Measurements from ENCODE around the gene AMOTL2. TPM values are rescaled to one million over a fixed set of nuclear protein-coding genes. Genes with fewer than 3 reads are reported as not detected.

AMOTL2 gene
- total RNA-seq, 1 experiment from 2014 or later, result 146 TPM

DNA sequence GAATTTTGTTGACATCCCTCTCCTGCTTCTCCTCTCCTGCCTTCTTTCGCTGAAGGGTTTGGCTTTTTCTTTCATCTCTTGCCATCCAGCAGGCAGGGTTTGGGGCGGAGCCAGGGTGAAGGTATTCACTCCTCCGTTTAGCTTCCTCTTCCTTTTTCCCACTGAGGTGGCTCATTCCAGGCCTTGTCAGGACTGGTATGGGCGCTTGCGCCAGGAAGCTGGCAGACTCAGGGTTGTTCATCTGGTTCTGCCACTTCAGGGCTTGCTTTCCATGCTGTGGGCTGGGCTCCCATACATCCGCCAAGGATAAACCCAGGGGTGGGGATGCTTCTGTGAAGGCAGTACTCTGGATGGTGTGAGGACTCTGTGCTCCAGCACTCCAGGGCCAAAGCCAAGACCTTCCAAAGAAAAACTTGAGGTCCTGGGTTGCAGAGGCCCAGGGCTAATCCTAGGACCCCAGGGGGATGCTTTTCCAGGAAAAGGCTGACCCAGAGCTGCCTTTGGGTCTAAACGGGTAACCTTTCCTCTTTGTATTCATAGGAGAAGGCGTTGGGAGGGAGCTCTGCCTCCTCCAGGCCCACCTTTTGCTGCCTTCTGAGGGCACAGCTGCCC lies 7.7 kb upstream of the AMOTL2 start:
- Histone ChIP-seq H3K9me3 (ENCODE audit: control insufficient read depth, insufficient read depth, low read depth, low read length) (no peaks in the 10 kb centered on the region), H3K4me1 (ENCODE audit: control insufficient read depth, insufficient read depth, low read length) (peaks cover 13% of the 10 kb centered on the region), H3K4me3 (ENCODE audit: low read depth in 2 of 2, low read length in 2 of 2) (no peak overlapping the region), H3K36me3 (ENCODE audit: control insufficient read depth, insufficient read depth, low read length) (no peaks in the 10 kb centered on the region), H3K27ac (ENCODE audit: low read length) (no peak overlapping the region), H3K27me3 (ENCODE audit: control insufficient read depth, insufficient read depth, low read length) (no peaks in the 10 kb centered on the region; the same call in 1 of the 2 replicates)
- no peak for DNase-seq (ENCODE audit: low read depth, low spot score)
- TF ChIP-seq SIN3A (IDR thresholded peaks at IDR 0.05; ENCODE audit: borderline replicate concordance, insufficient read depth, low read depth, low read length) (no peak), TCF7L2 (IDR thresholded peaks at IDR 0.05; ENCODE audit: low read depth, low read length) (no peak)
- TF ChIP-seq, protein P1, sequence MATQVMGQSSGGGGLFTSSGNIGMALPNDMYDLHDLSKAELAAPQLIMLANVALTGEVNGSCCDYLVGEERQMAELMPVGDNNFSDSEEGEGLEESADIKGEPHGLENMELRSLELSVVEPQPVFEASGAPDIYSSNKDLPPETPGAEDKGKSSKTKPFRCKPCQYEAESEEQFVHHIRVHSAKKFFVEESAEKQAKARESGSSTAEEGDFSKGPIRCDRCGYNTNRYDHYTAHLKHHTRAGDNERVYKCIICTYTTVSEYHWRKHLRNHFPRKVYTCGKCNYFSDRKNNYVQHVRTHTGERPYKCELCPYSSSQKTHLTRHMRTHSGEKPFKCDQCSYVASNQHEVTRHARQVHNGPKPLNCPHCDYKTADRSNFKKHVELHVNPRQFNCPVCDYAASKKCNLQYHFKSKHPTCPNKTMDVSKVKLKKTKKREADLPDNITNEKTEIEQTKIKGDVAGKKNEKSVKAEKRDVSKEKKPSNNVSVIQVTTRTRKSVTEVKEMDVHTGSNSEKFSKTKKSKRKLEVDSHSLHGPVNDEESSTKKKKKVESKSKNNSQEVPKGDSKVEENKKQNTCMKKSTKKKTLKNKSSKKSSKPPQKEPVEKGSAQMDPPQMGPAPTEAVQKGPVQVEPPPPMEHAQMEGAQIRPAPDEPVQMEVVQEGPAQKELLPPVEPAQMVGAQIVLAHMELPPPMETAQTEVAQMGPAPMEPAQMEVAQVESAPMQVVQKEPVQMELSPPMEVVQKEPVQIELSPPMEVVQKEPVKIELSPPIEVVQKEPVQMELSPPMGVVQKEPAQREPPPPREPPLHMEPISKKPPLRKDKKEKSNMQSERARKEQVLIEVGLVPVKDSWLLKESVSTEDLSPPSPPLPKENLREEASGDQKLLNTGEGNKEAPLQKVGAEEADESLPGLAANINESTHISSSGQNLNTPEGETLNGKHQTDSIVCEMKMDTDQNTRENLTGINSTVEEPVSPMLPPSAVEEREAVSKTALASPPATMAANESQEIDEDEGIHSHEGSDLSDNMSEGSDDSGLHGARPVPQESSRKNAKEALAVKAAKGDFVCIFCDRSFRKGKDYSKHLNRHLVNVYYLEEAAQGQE (IDR thresholded peaks at IDR 0.05; ENCODE audit: insufficient read depth in 1 of 2, low read depth in 2 of 2, low read length in 1 of 2), result no peak
- TF ChIP-seq, protein P2, sequence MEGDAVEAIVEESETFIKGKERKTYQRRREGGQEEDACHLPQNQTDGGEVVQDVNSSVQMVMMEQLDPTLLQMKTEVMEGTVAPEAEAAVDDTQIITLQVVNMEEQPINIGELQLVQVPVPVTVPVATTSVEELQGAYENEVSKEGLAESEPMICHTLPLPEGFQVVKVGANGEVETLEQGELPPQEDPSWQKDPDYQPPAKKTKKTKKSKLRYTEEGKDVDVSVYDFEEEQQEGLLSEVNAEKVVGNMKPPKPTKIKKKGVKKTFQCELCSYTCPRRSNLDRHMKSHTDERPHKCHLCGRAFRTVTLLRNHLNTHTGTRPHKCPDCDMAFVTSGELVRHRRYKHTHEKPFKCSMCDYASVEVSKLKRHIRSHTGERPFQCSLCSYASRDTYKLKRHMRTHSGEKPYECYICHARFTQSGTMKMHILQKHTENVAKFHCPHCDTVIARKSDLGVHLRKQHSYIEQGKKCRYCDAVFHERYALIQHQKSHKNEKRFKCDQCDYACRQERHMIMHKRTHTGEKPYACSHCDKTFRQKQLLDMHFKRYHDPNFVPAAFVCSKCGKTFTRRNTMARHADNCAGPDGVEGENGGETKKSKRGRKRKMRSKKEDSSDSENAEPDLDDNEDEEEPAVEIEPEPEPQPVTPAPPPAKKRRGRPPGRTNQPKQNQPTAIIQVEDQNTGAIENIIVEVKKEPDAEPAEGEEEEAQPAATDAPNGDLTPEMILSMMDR (IDR thresholded peaks at IDR 0.05), result no peak
- intact Hi-C loops (cut with micrococcal nuclease; ENCODE audit: unreplicated experiment) (no loop called here), in situ Hi-C loops (cut with HindIII; ENCODE audit: low pct_unique_long_range_greater_than_20kb, low sequenced_read_pairs) (no loop called here)
- ChIA-PET CTCF (no interaction called here), POLR2A (no interaction called here)
- no TSS peak for BruUV-seq (replicated peaks)
- ATAC-seq, result no peak

DNA sequence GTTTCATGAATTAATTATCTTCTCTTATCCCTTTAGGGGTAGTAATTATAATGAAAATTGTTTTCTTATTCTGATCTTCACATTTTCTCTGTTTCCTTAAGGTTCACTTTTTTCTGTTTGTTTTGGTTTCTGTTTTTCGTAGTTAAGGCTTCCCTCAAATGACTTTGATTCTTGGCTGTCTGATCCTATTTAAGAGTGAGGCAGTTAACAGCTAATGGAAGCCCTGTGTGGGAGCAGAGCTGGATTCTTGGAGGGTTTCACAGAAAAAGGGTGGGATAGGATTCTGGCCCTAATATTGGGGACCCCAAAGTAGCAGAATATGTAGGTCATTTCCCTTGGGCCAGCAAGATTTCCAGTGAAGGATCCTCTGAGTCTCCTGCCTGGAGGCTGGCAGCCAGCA lies 6.8 kb upstream of the AMOTL2 start:
- no peak for DNase-seq (ENCODE audit: low read depth, low spot score)
- in situ Hi-C loops (cut with HindIII; ENCODE audit: low pct_unique_long_range_greater_than_20kb, low sequenced_read_pairs), result no loop called here
- ATAC-seq, result no peak
- intact Hi-C loops (cut with micrococcal nuclease; ENCODE audit: unreplicated experiment), result no loop called here
- CTCF ChIA-PET, result interaction anchor here (0.7 kb wide), 1 partner anchor 81 kb away, joined by 8 read pairs; no protein-coding TSS in a partner anchor
- no TSS peak for BruUV-seq (replicated peaks)
- Histone ChIP-seq H3K9me3 (ENCODE audit: control insufficient read depth, insufficient read depth, low read depth, low read length) (no peaks in the 10 kb centered on the region), H3K27me3 (ENCODE audit: control insufficient read depth, insufficient read depth, low read length) (no peaks in the 10 kb centered on the region; the same call in 1 of the 2 replicates), H3K4me3 (ENCODE audit: low read depth in 2 of 2, low read length in 2 of 2) (no peak overlapping the region), H3K4me1 (ENCODE audit: control insufficient read depth, insufficient read depth, low read length) (peaks cover 21% of the 10 kb centered on the region), H3K36me3 (ENCODE audit: control insufficient read depth, insufficient read depth, low read length) (no peaks in the 10 kb centered on the region), H3K27ac (ENCODE audit: low read length) (no peak overlapping the region)
- TF ChIP-seq, protein P2 (IDR thresholded peaks at IDR 0.05), result no peak
- no peak for TF ChIP-seq TCF7L2 (IDR thresholded peaks at IDR 0.05; ENCODE audit: low read depth, low read length)
- no peak for TF ChIP-seq POLR2AphosphoS5 (IDR thresholded peaks at IDR 0.05; ENCODE audit: low read depth, low read length)
- no peak for TF ChIP-seq SIN3A (IDR thresholded peaks at IDR 0.05; ENCODE audit: borderline replicate concordance, insufficient read depth, low read depth, low read length)
- TF ChIP-seq, protein P1 (IDR thresholded peaks at IDR 0.05; ENCODE audit: insufficient read depth in 1 of 2, low read depth in 2 of 2, low read length in 1 of 2), result no peak
- POLR2A ChIA-PET, result no interaction called here

Data from Panc1 (cell line).